Adipocyte (in vitro differentiated cells): ENCODE results near the gene KCNJ12.
"Not testable (repeated sequence)": the region's sequence is repeated elsewhere in the genome, so short reads cannot be mapped to it uniquely, and the experiment has no call there.

Source experiments
- DNase-seq: peaks from one replicate; pipeline ENCODE4 v3.0.0-alpha.2; 2015; ENCODE audit warnings: low read depth
- H3K27me3 ChIP-seq: replicated peaks from 2 replicates; pipeline ENCODE4 v1.7.0; 2013; ENCODE audit warnings: mild to moderate bottlenecking, low read length, moderate library complexity; ENCODE audit not compliant: control insufficient read depth, insufficient read depth
- H3K36me3 ChIP-seq: 2 replicates; pipeline ENCODE4 v1.7.0; 2013; ENCODE audit warnings: low read length, mild to moderate bottlenecking, moderate library complexity; ENCODE audit not compliant: control insufficient read depth, insufficient read depth, severe bottlenecking
- H3K4me1 ChIP-seq: 2 replicates; pipeline ENCODE4 v1.7.0; 2013; ENCODE audit warnings: mild to moderate bottlenecking, low read length, moderate library complexity; ENCODE audit not compliant: control insufficient read depth, insufficient read depth
- H3K4me3 ChIP-seq: 2 replicates; pipeline ENCODE4 v1.7.0; 2013; ENCODE audit warnings: mild to moderate bottlenecking, low read length, moderate library complexity
- H3K9ac ChIP-seq: 2 replicates; pipeline ENCODE4 v1.7.0; 2013; ENCODE audit warnings: mild to moderate bottlenecking, low read length, moderate library complexity
- H3K9me3 ChIP-seq: 2 replicates; pipeline ENCODE4 v1.7.0; 2013; ENCODE audit warnings: mild to moderate bottlenecking, low read length, moderate library complexity; ENCODE audit not compliant: control insufficient read depth

KCNJ12 gene

GRCh38 chr17:21412207-21412681 is 36.1 kb downstream of the KCNJ12 start:
- H3K9me3 ChIP-seq, H3K36me3 ChIP-seq, H3K4me3 ChIP-seq, H3K27me3 ChIP-seq, H3K9ac ChIP-seq, DNase-seq, H3K4me1 ChIP-seq: not testable (repeated sequence)

DNA sequence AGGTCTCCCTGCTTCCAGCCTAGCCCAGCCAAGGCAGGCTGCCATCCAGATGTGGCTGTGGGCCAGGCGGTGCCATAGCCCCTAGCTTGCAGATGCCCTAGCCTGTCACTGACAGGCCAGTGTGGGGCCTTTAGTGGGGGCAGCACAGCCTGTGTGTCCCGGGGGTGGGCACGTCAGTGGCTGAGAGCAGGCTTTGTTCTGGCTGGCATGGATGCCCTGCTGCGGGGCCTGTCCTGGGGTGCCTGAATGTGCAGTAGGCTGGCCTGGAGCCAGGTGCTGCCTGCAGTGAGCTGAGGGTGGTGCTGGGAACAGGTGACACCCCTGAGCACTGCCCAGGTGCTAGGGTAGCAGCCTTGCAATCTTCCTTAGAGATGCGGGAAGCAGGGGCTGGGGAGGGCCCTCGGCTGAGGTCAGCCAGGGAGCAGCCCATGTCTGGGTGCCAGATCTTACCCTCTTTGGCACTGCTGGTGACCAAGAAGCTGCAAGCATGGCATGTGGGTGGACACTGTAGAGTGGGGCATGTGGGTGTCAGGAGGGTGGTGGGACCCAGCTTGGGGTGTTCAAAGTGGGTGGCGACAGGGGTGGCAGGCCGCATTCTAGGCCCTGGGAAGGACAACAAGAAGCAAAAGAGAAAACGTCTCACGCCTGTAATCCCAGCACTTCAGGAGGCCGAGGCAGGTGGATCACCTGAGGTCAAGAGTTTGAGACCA is 37.6 kb downstream of the KCNJ12 start:
- H3K27me3 ChIP-seq, H3K36me3 ChIP-seq, H3K4me3 ChIP-seq, DNase-seq, H3K4me1 ChIP-seq, H3K9ac ChIP-seq, H3K9me3 ChIP-seq: not testable (repeated sequence)

- H3K4me3 ChIP-seq, H3K36me3 ChIP-seq, H3K9ac ChIP-seq, DNase-seq, H3K9me3 ChIP-seq, H3K4me1 ChIP-seq, H3K27me3 ChIP-seq: not testable (repeated sequence)
Measured at GRCh38 chr17:21414616-21415015, 38.5 kb downstream of the KCNJ12 start.

- not testable (repeated sequence) for H3K9me3 ChIP-seq, H3K4me1 ChIP-seq, H3K36me3 ChIP-seq, H3K9ac ChIP-seq, H3K4me3 ChIP-seq, DNase-seq, H3K27me3 ChIP-seq
Measured at GRCh38 chr17:21415166-21415990, 39.2 kb downstream of the KCNJ12 start.

DNA sequence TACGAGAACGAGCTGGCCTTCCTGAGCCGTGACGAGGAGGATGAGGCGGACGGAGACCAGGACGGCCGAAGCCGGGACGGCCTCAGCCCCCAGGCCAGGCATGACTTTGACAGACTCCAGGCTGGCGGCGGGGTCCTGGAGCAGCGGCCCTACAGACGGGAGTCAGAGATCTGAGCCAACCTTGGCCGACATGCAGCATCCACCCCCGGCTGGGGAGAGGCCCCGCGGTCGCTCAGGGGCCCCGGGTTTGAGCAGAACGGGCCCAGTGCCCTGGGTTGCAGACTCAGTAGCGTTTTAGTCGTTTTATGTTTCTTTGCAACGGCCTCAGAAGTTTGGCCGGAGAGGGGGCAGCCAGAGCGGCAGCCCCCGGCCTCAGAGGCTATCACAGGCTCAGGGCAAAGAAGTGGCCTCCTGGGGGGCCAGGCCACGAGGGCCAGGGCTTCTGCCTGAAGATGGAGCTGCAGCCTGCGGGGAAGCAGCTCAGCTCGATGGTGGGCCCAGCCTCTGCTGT is 40.4 kb downstream of the KCNJ12 start:
- H3K36me3 ChIP-seq, H3K27me3 ChIP-seq: not testable (repeated sequence)

DNA sequence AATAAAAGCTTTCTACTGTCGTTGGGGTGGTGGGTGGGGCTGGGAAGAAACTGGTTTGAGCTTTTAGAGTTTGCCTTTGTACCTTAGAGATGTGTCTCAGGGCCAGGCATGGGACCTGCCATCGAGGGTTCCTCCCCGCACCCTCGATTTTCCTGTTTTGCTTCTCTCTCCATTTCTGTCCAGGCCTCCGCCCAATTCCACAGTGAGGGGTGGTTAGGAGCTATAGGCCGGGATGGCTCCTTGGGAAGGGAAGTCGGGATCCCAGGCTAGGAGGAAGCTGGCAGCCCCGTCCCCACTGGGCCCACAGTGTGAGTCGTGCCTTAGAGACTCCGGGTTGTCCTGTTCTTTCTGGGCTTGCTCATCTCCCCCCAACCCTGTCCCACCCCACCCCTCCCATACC is 41.2 kb downstream of the KCNJ12 start:
- DNase-seq: not testable (repeated sequence)

More for the DNA sequence above, 40.4 kb downstream of the KCNJ12 start:
- not testable (repeated sequence) for H3K9ac ChIP-seq, H3K4me3 ChIP-seq, DNase-seq, H3K9me3 ChIP-seq, H3K4me1 ChIP-seq

GRCh38 chr17:21417921-21418320 is 41.8 kb downstream of the KCNJ12 start:
- no peaks in the 10 kb centered on the region for H3K27me3 ChIP-seq
- H3K4me1 ChIP-seq: peaks cover 4% of the 10 kb centered on the region
- H3K36me3 ChIP-seq: no peaks in the 10 kb centered on the region
- DNase-seq: no peak
- H3K9me3 ChIP-seq: no peaks in the 10 kb centered on the region
- no peak overlapping the region for H3K9ac ChIP-seq
- H3K4me3 ChIP-seq: no peak overlapping the region

More for the DNA sequence above, 41.2 kb downstream of the KCNJ12 start:
- not testable (repeated sequence) for H3K4me3 ChIP-seq, H3K9me3 ChIP-seq, H3K27me3 ChIP-seq, H3K4me1 ChIP-seq, H3K9ac ChIP-seq, H3K36me3 ChIP-seq

- H3K27me3 ChIP-seq: no peaks in the 10 kb centered on the region
- H3K4me1 ChIP-seq: peaks cover 10% of the 10 kb centered on the region
- no peaks in the 10 kb centered on the region for H3K36me3 ChIP-seq
- no peak for DNase-seq
- no peak overlapping the region for H3K4me3 ChIP-seq
- H3K9ac ChIP-seq: no peak overlapping the region
- H3K9me3 ChIP-seq: no peaks in the 10 kb centered on the region
Measured at GRCh38 chr17:21418446-21419298, 42.5 kb downstream of the KCNJ12 start.

DNA sequence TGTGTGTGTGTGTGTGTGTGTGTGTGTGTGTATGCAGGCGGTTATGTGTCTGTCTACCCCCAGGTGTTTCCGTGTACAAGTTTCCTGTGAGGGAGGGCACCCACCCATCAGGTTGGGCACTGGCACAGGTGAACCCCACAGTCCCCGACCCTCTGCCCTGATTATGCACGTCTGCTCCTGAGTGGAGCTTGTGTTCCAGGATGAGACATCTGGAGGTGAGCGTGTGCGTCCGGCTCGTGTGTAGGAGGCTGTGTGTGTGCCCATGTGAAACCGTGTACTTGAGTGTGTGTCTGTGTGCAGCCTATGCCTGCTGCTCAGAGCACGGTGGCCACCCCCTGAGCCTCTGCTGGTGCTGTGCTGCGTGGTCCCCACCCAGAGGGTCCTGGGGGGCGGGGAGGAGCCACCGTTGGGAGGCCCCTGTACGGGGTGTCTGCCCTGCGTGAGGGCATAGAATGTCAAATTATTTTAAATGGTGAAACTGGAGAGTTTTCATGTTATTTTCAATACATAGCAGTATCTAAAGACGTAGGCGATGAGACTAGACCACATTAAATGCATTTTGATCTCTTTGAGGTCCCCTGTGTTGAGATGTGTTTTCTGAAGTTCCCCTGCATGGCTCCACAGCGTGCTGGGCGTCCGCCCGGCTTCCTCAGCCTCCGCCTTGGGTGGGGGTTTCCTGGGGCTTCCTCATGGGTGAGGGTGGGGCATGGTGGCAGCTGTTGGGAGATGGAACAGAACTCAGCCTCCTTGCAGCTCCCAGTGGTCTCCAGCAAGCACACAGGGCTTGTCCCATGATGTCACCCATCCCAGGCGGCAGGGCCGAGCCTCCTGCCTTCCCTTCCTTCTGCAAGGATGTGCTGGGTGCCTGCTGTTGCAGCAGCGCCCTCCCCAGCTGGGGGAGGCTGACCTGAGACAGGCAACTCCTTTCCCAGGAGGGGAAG is 43.4 kb downstream of the KCNJ12 start:
- DNase-seq: no peak

GRCh38 chr17:21420503-21421090 is 44.4 kb downstream of the KCNJ12 start:
- H3K36me3 ChIP-seq, H3K9me3 ChIP-seq, H3K4me1 ChIP-seq, H3K9ac ChIP-seq, DNase-seq, H3K4me3 ChIP-seq, H3K27me3 ChIP-seq: not testable (repeated sequence)

More for the DNA sequence above, 43.4 kb downstream of the KCNJ12 start:
- H3K9me3 ChIP-seq: no peaks in the 10 kb centered on the region
- H3K9ac ChIP-seq: no peak overlapping the region
- no peaks in the 10 kb centered on the region for H3K27me3 ChIP-seq
- peaks cover 10% of the 10 kb centered on the region for H3K4me1 ChIP-seq
- H3K36me3 ChIP-seq: no peaks in the 10 kb centered on the region
- no peak overlapping the region for H3K4me3 ChIP-seq
